Left renal cortex interstitium (tissue), 4 donors: ENCODE results near the gene RFX2. TPM values are rescaled to one million over a fixed set of nuclear protein-coding genes. Genes with fewer than 3 reads are reported as not detected.
"Not testable (repeated sequence)": the region's sequence is repeated elsewhere in the genome, so short reads cannot be mapped to it uniquely, and the experiment has no call there.

Source experiments
- DNase-seq, 4 donors: peaks; one replicate each; pipeline ENCODE4 v3.0.0-alpha.2; 2013; ENCODE audit warnings: low read depth in 4 of 4, low spot score in 2 of 4, missing footprints in 1 of 4
- polyA plus RNA-seq, 4 donors: library from polyadenylated mRNA; unstranded; fragments of 120-200 nt; gene quantifications; one replicate each; pipeline ENCODE4 v1.2.1, GENCODE V29; 2013; ENCODE audit not compliant: insufficient read length in 4 of 4

The RFX2 gene
- polyA plus RNA-seq, 4 donors, result 6.7 to 11.1 (median 8.8) TPM

- no peak for DNase-seq
Measured at GRCh38 chr19:5961969-5962945, 148.0 kb downstream of the RFX2 start.

GRCh38 chr19:5961641-5961968 is 148.7 kb downstream of the RFX2 start:
- DNase-seq, result not testable (repeated sequence)

GRCh38 chr19:5960005-5961001 is 150.0 kb downstream of the RFX2 start:
- no peak for DNase-seq

- DNase-seq, result no peak
Measured at GRCh38 chr19:5959260-5960004, 150.9 kb downstream of the RFX2 start.

GRCh38 chr19:5958851-5959122 is 151.5 kb downstream of the RFX2 start:
- DNase-seq, result no peak

- no peak for DNase-seq
Measured at GRCh38 chr19:5958074-5958850, 152.0 kb downstream of the RFX2 start.

- DNase-seq, result no peak
Measured at GRCh38 chr19:5957170-5957569, 153.1 kb downstream of the RFX2 start.

- DNase-seq, result no peak
Measured at GRCh38 chr19:5956728-5957127, 153.6 kb downstream of the RFX2 start.

GRCh38 chr19:5956323-5956722 is 154.0 kb downstream of the RFX2 start:
- DNase-seq, result no peak

- no peak for DNase-seq
Measured at GRCh38 chr19:5955636-5955935, 154.7 kb downstream of the RFX2 start.

GRCh38 chr19:5954293-5954692 is 156.0 kb downstream of the RFX2 start:
- no peak for DNase-seq

GRCh38 chr19:5953680-5954213 is 156.6 kb downstream of the RFX2 start:
- DNase-seq, result no peak

GRCh38 chr19:5953030-5953589 is 157.2 kb downstream of the RFX2 start:
- DNase-seq, result no peak

- no peak for DNase-seq
Measured at GRCh38 chr19:5952193-5953029, 157.9 kb downstream of the RFX2 start.

GRCh38 chr19:5951338-5951861 is 158.9 kb downstream of the RFX2 start:
- DNase-seq, result no peak

- no peak for DNase-seq
Measured at GRCh38 chr19:5950741-5951140, 159.6 kb downstream of the RFX2 start.

- DNase-seq, result no peak
Measured at GRCh38 chr19:5949792-5950305, 160.5 kb downstream of the RFX2 start.
